HUES64 (cell line): ENCODE measurements around the gene AICDA.
A peak's percentile ranks its signal among the peaks of the same experiment; 100 is the strongest.
"Not testable (repeated sequence)": the region's sequence is repeated elsewhere in the genome, so short reads cannot be mapped to it uniquely, and the experiment has no call there.

Experiments
- H3K27ac ChIP-seq: 2 replicates; pipeline ENCODE4 v1.7.0; 2013; ENCODE audit warnings: low read depth, low read length, inconsistent platforms
- H3K27me3 ChIP-seq: 2 replicates; pipeline ENCODE4 v1.6.1; 2013; ENCODE audit warnings: mild to moderate bottlenecking, low read length; ENCODE audit not compliant: insufficient read depth
- H3K36me3 ChIP-seq: 2 replicates; pipeline ENCODE4 v1.6.1; 2013; ENCODE audit warnings: mild to moderate bottlenecking, low read length; ENCODE audit not compliant: insufficient read depth
- H3K4me1 ChIP-seq: 2 replicates; pipeline ENCODE4 v1.6.1; 2013; ENCODE audit warnings: mild to moderate bottlenecking, low read length, moderate library complexity; ENCODE audit not compliant: insufficient read depth
- H3K4me3 ChIP-seq: 2 replicates; pipeline ENCODE4 v1.5.1; 2013; ENCODE audit warnings: mild to moderate bottlenecking, low read length, moderate library complexity
- H3K9ac ChIP-seq: 2 replicates; pipeline ENCODE4 v1.6.1; 2013; ENCODE audit warnings: mild to moderate bottlenecking, low read depth, low read length
- H3K9me3 ChIP-seq: 2 replicates; pipeline ENCODE4 v1.6.1; 2013; ENCODE audit warnings: low read depth, low read length; ENCODE audit not compliant: insufficient read depth
- WGBS: fragments of 150-250, 120-280 bp; methylation state at CpG from one replicate; pipeline ENCODE4 v1.1.7; 2013; ENCODE audit warnings: missing lambda C conversion rate; 5-methylcytosine and 5-hydroxymethylcytosine counted together

Gene AICDA

DNA sequence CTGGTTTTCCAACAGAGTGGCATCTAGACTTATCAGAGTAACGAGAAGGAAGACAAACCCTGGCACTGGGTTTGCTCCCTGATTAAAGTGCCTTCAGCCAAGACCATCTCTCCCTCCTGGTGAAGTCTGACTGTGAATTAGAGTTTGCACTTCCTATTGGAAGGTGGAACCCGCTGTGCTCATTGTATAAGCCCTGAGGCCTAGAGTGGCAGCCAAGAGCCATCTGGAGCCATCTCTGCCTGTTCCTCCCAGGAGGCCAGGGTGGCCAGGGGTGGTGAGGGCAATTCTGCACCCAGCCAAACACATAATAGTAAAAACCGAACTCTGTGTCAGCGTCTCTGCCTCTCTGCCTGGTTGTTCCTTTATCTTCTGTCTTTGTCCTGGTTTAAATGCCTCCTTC, 25.0 kb upstream of the AICDA start:
- Histone ChIP-seq H3K36me3 (no peaks in the 10 kb centered on the region), H3K9me3 (no peaks in the 10 kb centered on the region), H3K4me3 (no peak overlapping the region), H3K27ac (no peak overlapping the region), H3K9ac (no peak overlapping the region), H3K4me1 (peaks cover 32% of the 10 kb centered on the region), H3K27me3 (no peaks in the 10 kb centered on the region)
- 91% methylated on average over 4 of the region's 4 CpGs for WGBS

DNA sequence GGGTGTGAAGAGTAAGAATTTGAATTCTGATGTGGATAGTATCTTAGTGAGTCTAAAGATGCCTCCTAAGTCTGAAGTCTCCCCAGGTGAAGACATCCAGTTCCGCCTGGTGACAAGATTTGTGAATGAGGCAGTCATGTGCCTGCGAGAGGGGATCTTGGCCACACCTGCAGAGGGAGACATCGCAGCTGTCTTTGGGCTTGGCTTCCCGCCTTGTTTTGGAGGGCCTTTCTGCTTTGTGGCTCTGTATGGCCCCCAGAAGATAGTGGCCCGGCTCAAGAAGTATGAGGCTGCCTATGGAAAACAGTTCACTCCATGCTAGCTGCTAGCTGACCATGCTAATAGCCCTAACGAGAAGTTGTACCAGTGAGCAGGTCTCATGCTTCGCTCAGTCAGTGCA, 24.6 kb upstream of the AICDA start:
- Histone ChIP-seq H3K9me3 (no peaks in the 10 kb centered on the region), H3K27me3 (no peaks in the 10 kb centered on the region), H3K9ac (no peak overlapping the region), H3K36me3 (no peaks in the 10 kb centered on the region), H3K4me1 (peaks cover 32% of the 10 kb centered on the region), H3K4me3 (no peak overlapping the region), H3K27ac (no peak overlapping the region)
- 91% methylated on average over 7 of the region's 7 CpGs for WGBS

GRCh38 chr12:8636581-8636980, 23.9 kb upstream of the AICDA start:
- Histone ChIP-seq H3K36me3 (no peaks in the 10 kb centered on the region), H3K9me3 (no peaks in the 10 kb centered on the region), H3K4me1 (peaks cover 32% of the 10 kb centered on the region), H3K27ac (peak overlapping the region; percentile 90), H3K4me3 (no peak overlapping the region), H3K9ac (peak overlapping the region; percentile 69), H3K27me3 (no peaks in the 10 kb centered on the region)
- 57% methylated on average over 5 of the region's 5 CpGs for WGBS

GRCh38 chr12:8636007-8636346, 23.3 kb upstream of the AICDA start:
- H3K9me3 ChIP-seq, H3K27me3 ChIP-seq, H3K36me3 ChIP-seq, H3K4me3 ChIP-seq: not testable (repeated sequence)
- Histone ChIP-seq H3K9ac (0 out of 2 replicates have a peak overlapping the region, but pooled peaks have one; percentile 69), H3K4me1 (peaks cover 32% of the 10 kb centered on the region), H3K27ac (peak overlapping the region; percentile 64; the same call in 1 of the 2 replicates)
- 11% methylated on average over 8 of the region's 8 CpGs for WGBS

GRCh38 chr12:8635342-8636006, 22.8 kb upstream of the AICDA start:
- Histone ChIP-seq H3K4me1 (peaks cover 32% of the 10 kb centered on the region), H3K27ac (peak overlapping the region; percentile 64)
- H3K9me3 ChIP-seq, H3K36me3 ChIP-seq, H3K9ac ChIP-seq, H3K27me3 ChIP-seq, H3K4me3 ChIP-seq: not testable (repeated sequence)
- WGBS: 38% methylated on average over 7 of the region's 9 CpGs

DNA sequence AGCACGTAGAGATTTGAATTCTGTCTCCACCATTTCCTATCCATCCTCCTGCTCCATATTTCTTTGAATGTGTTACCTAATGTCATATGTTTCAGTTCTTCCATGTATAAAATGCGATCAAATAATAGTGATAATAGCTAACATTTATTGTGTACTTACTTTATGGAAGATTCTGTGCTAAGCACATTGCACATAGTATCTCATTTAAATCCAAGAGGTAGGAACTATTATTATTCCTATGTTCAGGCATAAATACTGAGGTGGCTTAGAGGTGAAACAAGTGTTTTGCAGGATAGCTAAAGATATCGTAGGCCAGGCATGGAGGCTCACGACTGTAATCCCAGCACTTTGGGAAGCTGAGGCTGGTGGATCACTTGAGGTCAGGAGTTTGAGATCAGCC, 17.5 kb upstream of the AICDA start:
- no peak overlapping the region for H3K27ac ChIP-seq
- WGBS: 95% methylated on average over 2 of the region's 4 CpGs
- no peak overlapping the region for H3K9ac ChIP-seq
- H3K36me3 ChIP-seq: no peaks in the 10 kb centered on the region
- H3K4me3 ChIP-seq: no peak overlapping the region
- H3K9me3 ChIP-seq: no peaks in the 10 kb centered on the region
- H3K27me3 ChIP-seq: no peaks in the 10 kb centered on the region
- peaks cover 5% of the 10 kb centered on the region for H3K4me1 ChIP-seq

DNA sequence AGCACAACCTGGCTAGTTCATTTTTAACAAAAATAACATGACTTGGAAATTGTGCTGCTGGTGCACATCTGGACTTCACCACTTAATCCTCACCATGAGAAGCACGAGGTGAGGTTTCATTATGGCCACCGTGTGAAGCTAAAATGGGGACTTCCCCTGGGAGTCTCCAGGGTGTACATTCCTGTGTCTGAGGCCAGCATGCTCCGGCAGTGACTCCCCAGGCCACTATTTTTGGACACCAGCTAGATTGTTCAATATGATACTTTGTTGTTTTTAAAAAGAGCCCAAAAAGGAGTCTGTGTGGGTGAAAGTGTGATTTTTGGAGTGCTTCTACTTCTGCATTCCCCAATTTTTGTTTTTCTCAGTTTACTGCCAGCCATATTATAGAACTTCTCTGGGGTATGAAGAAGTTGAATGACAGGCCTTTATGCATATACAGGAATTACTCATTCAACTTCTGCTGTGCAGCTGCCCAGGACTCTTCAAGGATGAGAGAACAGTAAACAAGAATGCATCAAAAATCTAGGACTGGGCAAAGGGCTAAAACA, 16.9 kb upstream of the AICDA start:
- 87% methylated on average over 3 of the region's 3 CpGs for WGBS
- Histone ChIP-seq H3K36me3 (no peaks in the 10 kb centered on the region), H3K27ac (no peak overlapping the region), H3K4me3 (no peak overlapping the region), H3K27me3 (no peaks in the 10 kb centered on the region), H3K4me1 (no peaks in the 10 kb centered on the region), H3K9me3 (no peaks in the 10 kb centered on the region), H3K9ac (no peak overlapping the region)

DNA sequence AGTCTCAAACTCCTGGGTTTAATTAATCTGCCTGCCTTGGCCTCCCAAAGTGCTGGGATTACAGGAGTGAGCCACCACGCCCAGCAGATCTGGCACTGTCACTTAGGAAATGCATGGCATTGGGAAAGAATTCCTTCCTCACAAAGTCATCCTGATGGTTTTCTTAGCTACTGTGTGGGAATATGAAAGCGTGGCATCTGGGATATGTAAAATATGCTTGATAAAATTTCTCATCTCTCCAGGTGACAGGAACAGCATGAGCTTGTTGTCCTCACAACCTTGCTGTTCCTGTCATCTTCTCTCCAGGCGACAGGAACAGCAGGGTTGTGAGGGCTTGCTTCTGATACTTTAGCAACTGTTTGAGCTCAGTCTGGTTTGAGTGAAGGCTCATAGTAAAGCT, 16.1 kb upstream of the AICDA start:
- H3K36me3 ChIP-seq: no peaks in the 10 kb centered on the region
- H3K4me1 ChIP-seq: no peaks in the 10 kb centered on the region
- H3K9ac ChIP-seq: no peak overlapping the region
- H3K27ac ChIP-seq: no peak overlapping the region
- no peaks in the 10 kb centered on the region for H3K27me3 ChIP-seq
- WGBS: 89% methylated on average over 3 of the region's 3 CpGs
- H3K4me3 ChIP-seq: no peak overlapping the region
- H3K9me3 ChIP-seq: no peaks in the 10 kb centered on the region; the same call in 1 of the 2 replicates

DNA sequence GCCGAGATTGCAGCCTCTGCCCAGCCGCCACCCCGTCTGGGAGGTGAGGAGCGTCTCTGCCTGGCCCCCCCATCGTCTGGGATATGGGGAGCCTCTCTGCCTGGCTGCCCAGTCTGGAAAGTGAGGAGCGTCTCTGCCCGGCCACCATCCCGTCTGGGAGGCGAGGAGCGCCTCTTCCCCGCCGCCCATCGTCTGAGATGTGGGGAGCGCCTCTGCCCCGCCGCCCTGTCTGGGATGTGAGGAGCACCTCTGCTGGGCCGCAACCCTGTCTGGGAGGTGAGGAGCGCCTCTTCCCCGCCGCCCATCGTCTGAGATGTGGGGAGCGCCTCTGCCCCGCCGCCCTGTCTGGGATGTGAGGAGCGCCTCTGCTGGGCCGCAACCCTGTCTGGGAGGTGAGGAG, 12.1 kb upstream of the AICDA start:
- H3K27me3 ChIP-seq, H3K4me3 ChIP-seq, H3K9ac ChIP-seq, H3K27ac ChIP-seq, H3K4me1 ChIP-seq, H3K9me3 ChIP-seq, H3K36me3 ChIP-seq: not testable (repeated sequence)
- 96% methylated on average over 22 of the region's 26 CpGs for WGBS

DNA sequence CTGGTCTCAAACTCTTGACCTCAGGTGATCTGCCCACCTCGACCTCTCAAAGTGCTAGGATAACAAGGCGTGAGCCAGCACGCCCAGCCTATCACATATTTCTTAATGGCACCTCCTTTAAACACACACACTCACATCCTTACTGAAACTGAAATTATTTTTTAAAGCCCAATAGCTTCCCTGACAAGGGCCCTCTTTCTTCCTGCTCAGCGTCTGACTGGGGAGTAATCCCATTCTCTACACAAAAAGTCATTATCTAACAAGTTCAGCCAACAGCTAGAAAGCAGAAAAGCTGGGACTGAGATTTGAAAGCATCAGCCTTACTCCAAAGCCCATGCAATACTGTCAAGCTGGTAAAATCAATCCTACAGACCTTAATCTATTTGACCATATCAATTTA, 10.0 kb upstream of the AICDA start:
- Histone ChIP-seq H3K27ac (no peak overlapping the region), H3K9ac (no peak overlapping the region), H3K4me3 (no peak overlapping the region), H3K4me1 (no peaks in the 10 kb centered on the region), H3K36me3 (no peaks in the 10 kb centered on the region), H3K27me3 (no peaks in the 10 kb centered on the region), H3K9me3 (peaks cover 4% of the 10 kb centered on the region)
- WGBS: 85% methylated on average over 4 of the region's 4 CpGs

- H3K4me1 ChIP-seq: peaks cover 2% of the 10 kb centered on the region; the same call in 1 of the 2 replicates
- no peak overlapping the region for H3K9ac ChIP-seq
- 90% methylated on average over 6 of the region's 6 CpGs for WGBS
- H3K27ac ChIP-seq: no peak overlapping the region
- H3K9me3 ChIP-seq: no peaks in the 10 kb centered on the region
- no peak overlapping the region for H3K4me3 ChIP-seq
- H3K36me3 ChIP-seq: no peaks in the 10 kb centered on the region
- H3K27me3 ChIP-seq: no peaks in the 10 kb centered on the region
Observed at GRCh38 chr12:8615206-8615605, 2.5 kb upstream of the AICDA start.

GRCh38 chr12:8613881-8614280, 1.2 kb upstream of the AICDA start:
- not testable (repeated sequence) for H3K27me3 ChIP-seq, H3K9ac ChIP-seq, H3K4me3 ChIP-seq, H3K27ac ChIP-seq, H3K36me3 ChIP-seq, H3K4me1 ChIP-seq, H3K9me3 ChIP-seq
- 100% methylated on average over 1 of the region's 1 CpG for WGBS
